DND-41 (cell line): ENCODE data around the gene CELSR1.

Source experiments
- CTCF ChIP-seq: IDR thresholded peaks from 2 replicates; pipeline ENCODE4 v1.5.1; 2012; ENCODE audit warnings: borderline replicate concordance, low read length, moderate library complexity, mild to moderate bottlenecking; ENCODE audit not compliant: poor library complexity, severe bottlenecking; ENCODE audit errors: extremely low read depth
- EZH2 ChIP-seq: IDR thresholded peaks from 3 replicates; pipeline ENCODE4 v1.6.1; 2012; ENCODE audit warnings: borderline replicate concordance, low read depth, mild to moderate bottlenecking, moderate library complexity, low read length, inconsistent platforms; ENCODE audit not compliant: severe bottlenecking

DNA sequence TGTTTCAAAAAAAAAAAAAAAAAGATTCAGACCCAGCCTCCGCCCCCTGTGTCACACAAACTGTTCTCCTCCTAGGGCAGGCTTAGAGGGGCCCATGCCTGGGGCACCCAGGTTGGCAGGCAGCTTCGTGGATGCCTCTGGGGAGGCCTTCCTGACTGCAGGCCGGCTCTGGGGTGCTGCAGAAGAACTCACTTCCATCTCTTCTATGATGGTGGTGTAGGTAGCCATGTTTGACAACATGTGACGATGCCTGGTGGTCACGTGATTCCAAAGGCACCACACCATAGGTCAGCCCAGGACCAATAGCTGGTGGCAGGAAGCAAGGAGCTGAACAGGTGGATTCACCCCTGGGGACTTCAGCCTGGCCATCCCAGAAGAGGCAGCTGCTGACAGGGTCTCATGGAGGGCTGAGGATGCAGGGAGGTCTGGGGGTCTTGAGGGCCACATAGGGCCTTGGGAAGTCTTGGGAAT is 24.1 kb upstream of the CELSR1 start:
- TF ChIP-seq CTCF (no peak), EZH2 (no peak)
